HepG2 (cell line): ENCODE results near the gene SLC22A23. TPM values are rescaled to one million over a fixed set of nuclear protein-coding genes. Genes with fewer than 3 reads are reported as not detected.
A peak's percentile ranks its signal among the peaks of the same experiment; 100 is the strongest.

Source experiments
- ATAC-seq: fragments of 200-7000 bp; cut with Tn5 transposase; 3 replicates; pipeline ENCODE4 v1.9.1; 2020; ENCODE audit warnings: mild to moderate bottlenecking, moderate library complexity
- BruUV-seq: library from RNA; stranded (reverse); fragments of 400-500 nt; replicated peaks from 2 replicates; lab custom pipeline; 2021; lab: Mats Ljungman, UMichigan
- CTCF ChIA-PET: fragments of 300-600 bp; formaldehyde crosslinking; extraction: SDS; loops from one replicate; lab custom pipeline; 2021; ENCODE audit warnings: low total read pairs, inconsistent platforms, low intra/inter-chr PET ratio; lab: Yijun Ruan, JAX
- POLR2A ChIA-PET: fragments of 350-600 bp; sonication (Branson Sonifier 250); formaldehyde crosslinking; loops from one replicate; lab custom pipeline; 2020; ENCODE audit warnings: antibody characterized with exemption, inconsistent platforms; lab: Yijun Ruan, JAX
- DNase-seq: peaks from one replicate; pipeline ENCODE4 v3.0.0-alpha.2; 2015; ENCODE audit warnings: low spot score
- FAIRE-seq: peaks from 3 replicates; lab custom pipeline; 2011; peaks lifted over from hg19 to GRCh38; lab: Jason Lieb, UNC
- H2AFZ ChIP-seq: one replicate; pipeline ENCODE4 v1.6.1; 2011; ENCODE audit warnings: low read length, inconsistent platforms
- H3K27ac ChIP-seq: fragments of 300-600 bp; 3 replicates; pipeline ENCODE4 v1.8.0; 2011; ENCODE audit warnings: mixed run types, mild to moderate bottlenecking, mixed read lengths, low read length, inconsistent platforms; ENCODE audit not compliant: insufficient read depth; ENCODE audit errors: extremely low read length
- H3K27me3 ChIP-seq, 2 experiments: fragments of 200-600 bp in 1 of 2; 2 replicates in 1 of 2; 3 replicates in 1 of 2; pipeline versions ENCODE4 v1.6.0 to v1.8.0; 2011; ENCODE audit warnings: low read length in 2 of 2, mild to moderate bottlenecking in 2 of 2, moderate library complexity in 2 of 2, inconsistent platforms in 1 of 2; ENCODE audit not compliant: insufficient read depth in 2 of 2, control insufficient read depth in 1 of 2
- H3K36me3 ChIP-seq, 2 experiments: fragments of 200-600 bp in 1 of 2; replicated peaks in 1 of 2; 2 replicates in 1 of 2; 3 replicates in 1 of 2; pipeline versions ENCODE4 v1.5.1 to v1.8.0; 2011; ENCODE audit warnings: low read length in 2 of 2, inconsistent platforms in 1 of 2; ENCODE audit not compliant: insufficient read depth in 2 of 2, control insufficient read depth in 1 of 2
- H3K4me1 ChIP-seq: 2 replicates; pipeline ENCODE4 v1.5.1; 2012; ENCODE audit warnings: low read length, inconsistent platforms; ENCODE audit not compliant: insufficient read depth
- H3K4me2 ChIP-seq: 2 replicates; pipeline ENCODE4 v1.6.0; 2011; ENCODE audit warnings: low read depth, low read length, inconsistent platforms
- H3K4me3 ChIP-seq, 3 experiments: fragments of 200-600 bp in 1 of 3; sonication (generic), shearing (Covaris generic) in 1 of 3; replicated peaks in 1 of 3; 2 replicates each; pipeline ENCODE4 v1.5.1; 2011 to 2016; ENCODE audit warnings: low read length in 3 of 3, inconsistent platforms in 2 of 3, low read depth in 2 of 3, mild to moderate bottlenecking in 2 of 3, control low read depth in 1 of 3, mixed read lengths in 1 of 3; ENCODE audit not compliant: insufficient read depth in 1 of 3
- H3K79me2 ChIP-seq: one replicate; pipeline ENCODE4 v1.6.1; 2011; ENCODE audit warnings: low read length, inconsistent platforms; ENCODE audit not compliant: insufficient read depth
- H3K9ac ChIP-seq: 2 replicates; pipeline ENCODE4 v1.6.0; 2011; ENCODE audit warnings: mild to moderate bottlenecking, low read depth, low read length, inconsistent platforms; ENCODE audit not compliant: insufficient read depth
- H3K9me3 ChIP-seq: 2 replicates; pipeline ENCODE4 v1.5.1; 2012; ENCODE audit warnings: mild to moderate bottlenecking, low read length
- H4K20me1 ChIP-seq: 2 replicates; pipeline ENCODE4 v1.6.0; 2011; ENCODE audit warnings: inconsistent platforms, mild to moderate bottlenecking, low read length, moderate library complexity; ENCODE audit not compliant: insufficient read depth
- MED1 ChIP-seq: sonication (generic); formaldehyde crosslinking; IDR thresholded peaks from 2 replicates; pipeline ENCODE4 v1.4.0; 2020; ENCODE audit warnings: missing genetic modification reagents
- MXD4 ChIP-seq: IDR thresholded peaks from 2 replicates; pipeline ENCODE4 v1.6.1; 2016; ENCODE audit warnings: mild to moderate bottlenecking, missing biosample characterization, missing genetic modification reagents
- NRL ChIP-seq: sonication (generic); formaldehyde crosslinking; IDR thresholded peaks from 2 replicates; pipeline ENCODE4 v1.5.0; 2020; ENCODE audit warnings: missing genetic modification reagents, mild to moderate bottlenecking, moderate library complexity, borderline replicate concordance
- PAXIP1 ChIP-seq: sonication (generic); formaldehyde crosslinking; conservative IDR thresholded peaks from 2 replicates; pipeline ENCODE4 v1.4.0; 2020; ENCODE audit warnings: mild to moderate bottlenecking, missing genetic modification reagents, moderate library complexity
- RXRA ChIP-seq: sonication (generic); formaldehyde crosslinking; IDR thresholded peaks from 2 replicates; pipeline ENCODE4 v1.5.1; 2020; ENCODE audit warnings: missing genetic modification reagents
- ZFX ChIP-seq: sonication (generic); formaldehyde crosslinking; IDR thresholded peaks from 2 replicates; pipeline ENCODE4 v1.4.0; 2020; ENCODE audit warnings: mild to moderate bottlenecking, low read depth, missing genetic modification reagents, moderate library complexity
- ZNF281 ChIP-seq: sonication (generic); formaldehyde crosslinking; IDR thresholded peaks from 2 replicates; pipeline ENCODE4 v1.4.0; 2020; ENCODE audit warnings: missing genetic modification reagents, borderline replicate concordance
- ZNF335 ChIP-seq: sonication (generic); formaldehyde crosslinking; IDR thresholded peaks from 2 replicates; pipeline ENCODE4 v1.4.0; 2020; ENCODE audit warnings: missing genetic modification reagents
- ZNF383 ChIP-seq: sonication (generic); formaldehyde crosslinking; IDR thresholded peaks from 2 replicates; pipeline ENCODE4 v1.4.0; 2020; ENCODE audit warnings: missing genetic modification reagents, mild to moderate bottlenecking, borderline replicate concordance
- ZNF550 ChIP-seq: sonication (generic); formaldehyde crosslinking; IDR thresholded peaks from 2 replicates; pipeline ENCODE4 v1.4.0; 2020; ENCODE audit warnings: mild to moderate bottlenecking, missing genetic modification reagents, borderline replicate concordance
- ZNF556 ChIP-seq: sonication (generic); formaldehyde crosslinking; IDR thresholded peaks from 2 replicates; pipeline ENCODE4 v1.4.0; 2020; ENCODE audit warnings: mild to moderate bottlenecking, missing genetic modification reagents, borderline replicate concordance
- ZSCAN20 ChIP-seq: sonication (generic); formaldehyde crosslinking; IDR thresholded peaks from 2 replicates; pipeline ENCODE4 v1.4.0; 2020; ENCODE audit warnings: missing genetic modification reagents, mild to moderate bottlenecking, borderline replicate concordance
- WGBS: methylation state at CpG from one replicate; pipeline ENCODE4 v1.1.6; 2017; ENCODE audit warnings: low lambda C conversion rate; 5-methylcytosine and 5-hydroxymethylcytosine counted together
- in situ Hi-C: cut with HindIII; loops from 2 replicates; pipeline ENCODE4 v1.10.0; 2017; ENCODE audit warnings: low pct_unique_long_range_greater_than_20kb; ENCODE audit not compliant: extremely low pct_ligation_motif_present
- intact Hi-C: fragments of 100-400 bp; cut with micrococcal nuclease; formaldehyde crosslinking; loops from one replicate; pipeline ENCODE4 v1.10.0; 2022; ENCODE audit not compliant: unreplicated experiment
- polyA plus RNA-seq, 8 experiments: library from polyadenylated mRNA; depleted of rRNA in 3 of 8; stranded (reverse) in 7 of 8; unstranded in 1 of 8; fragments of >200 nt; fragmentation: Illumina TruSeq in 4 of 8; extraction: Trizol in 4 of 8; gene quantifications; 2 replicates each; pipeline versions ENCODE4 v1.2.1 to v1.2.3, GENCODE V29; 2011 to 2016; ENCODE audit warnings: low read depth in 4 of 8, missing spikeins in 1 of 8, mixed read lengths in 1 of 8; ENCODE audit not compliant: insufficient read depth in 1 of 8
- total RNA-seq, 5 experiments: library from RNA; depleted of rRNA; stranded (reverse); fragments of >200 nt; fragmentation: Illumina TruSeq; extraction: Trizol; gene quantifications; 2 replicates each; pipeline ENCODE4 v1.2.3, GENCODE V29; 2016; ENCODE audit warnings: low read depth in 1 of 5

Gene SLC22A23
- total and polyA plus RNA-seq, 2 of the 13 experiments (the other 11 are each of a cell fraction or from before 2014, with no cell fraction given) = 11.8 to 17.5 TPM

- H3K36me3 ChIP-seq = peaks cover 5 to 42% of the 10 kb centered on the region in 2 experiments
- WGBS = 89% methylated on average over 5 of the region's 5 CpGs
- peak overlapping the region; percentile 11 for H3K27ac ChIP-seq
- in situ Hi-C loops = no loop called here
- no peaks in the 10 kb centered on the region for H3K27me3 ChIP-seq
- H3K79me2 ChIP-seq = peaks cover 85% of the 10 kb centered on the region
- peaks cover 68% of the 10 kb centered on the region for H3K4me1 ChIP-seq
- POLR2A ChIA-PET = no interaction called here
- H3K4me3 ChIP-seq = no peak overlapping the region
- no peak for DNase-seq
- no peak for FAIRE-seq
- intact Hi-C loops = no loop called here
- TF ChIP-seq ZNF281 (CRISPR knock-in tag) = no peak
- TF ChIP-seq ZNF383 = no peak
- peaks cover 57% of the 10 kb centered on the region for H4K20me1 ChIP-seq
- BruUV-seq = no TSS peak
- no peak for ATAC-seq
- CTCF ChIA-PET = no interaction called here
- H3K9ac ChIP-seq = no peak overlapping the region
- no peak overlapping the region for H3K4me2 ChIP-seq
- no peak overlapping the region for H2AFZ ChIP-seq
- H3K9me3 ChIP-seq = no peaks in the 10 kb centered on the region
These were observed 15.9 kb downstream of the SLC22A23 start for GRCh38 chr6:3440911-3441310.

- H3K27me3 ChIP-seq = no peaks in the 10 kb centered on the region
- no TSS peak for BruUV-seq
- peaks cover 58% of the 10 kb centered on the region for H3K4me1 ChIP-seq
- no peak overlapping the region; a peak in 1 of 6 replicates for H3K4me3 ChIP-seq
- FAIRE-seq (no peak), ATAC-seq (peak; percentile 28; the same call in 2 of the 3 replicates), DNase-seq (no peak)
- no peak overlapping the region for H3K9ac ChIP-seq
- H4K20me1 ChIP-seq = peaks cover 56% of the 10 kb centered on the region
- H3K36me3 ChIP-seq = peaks cover 6 to 44% of the 10 kb centered on the region in 2 experiments
- no peak overlapping the region for H2AFZ ChIP-seq
- H3K9me3 ChIP-seq = no peaks in the 10 kb centered on the region
- peaks cover 87% of the 10 kb centered on the region for H3K79me2 ChIP-seq
- ChIA-PET POLR2A (interaction anchor here (0.7 kb wide), 1 partner anchor 16 kb away, joined by 3 read pairs; the partner anchor contains the start of gene SLC22A23), CTCF (no interaction called here)
- no peak overlapping the region for H3K27ac ChIP-seq
- intact Hi-C loops (loop anchor here (2.0 kb wide), 1 partner anchor 15 kb away; no protein-coding TSS in a partner anchor), in situ Hi-C loops (no loop called here)
- 46% methylated on average over 4 of the region's 4 CpGs for WGBS
- no peak overlapping the region for H3K4me2 ChIP-seq
- TF ChIP-seq MXD4 (CRISPR knock-in tag) (no peak), ZNF335 (no peak), PAXIP1 (peak; percentile 24; the same call in 1 of the 2 replicates), ZFX (peak; percentile 37; the same call in 1 of the 2 replicates), RXRA (no peak), MED1 (CRISPR knock-in tag) (no peak), ZSCAN20 (CRISPR knock-in tag) (no peak), ZNF550 (CRISPR knock-in tag) (no peak), ZNF556 (CRISPR knock-in tag) (0 out of 2 replicates have a peak, but pooled peaks have one; percentile 37), NRL (CRISPR knock-in tag) (no peak)
These were observed 16.9 kb downstream of the SLC22A23 start for GRCh38 chr6:3439961-3440360.
